Neural cell (in vitro differentiated cells): ENCODE measurements around the gene KDM4B. TPM values are rescaled to one million over a fixed set of nuclear protein-coding genes. Genes with fewer than 3 reads are reported as not detected.

Experiments
- polyA plus RNA-seq: library from polyadenylated mRNA; depleted of rRNA; stranded (reverse); fragments of >200 nt; gene quantifications from 2 replicates; pipeline ENCODE4 v1.2.3, GENCODE V29; 2014
- small RNA-seq, 3 experiments: library from RNA; depleted of rRNA; stranded (forward); fragments of <200 nt; gene quantifications; one replicate each; pipeline ENCODE3, GENCODE V24; 2012

The KDM4B gene
- polyA plus RNA-seq, 1 donor from 2014 or later: 19.1 TPM

Small RNAs within 50 kb of the gene (small RNA-seq; reads per million reads assigned to genes)
- gene MIR4747: 0 reads per million in 3 experiments

Other genes with a start within 250 kb of the KDM4B start
- 11.7 and 34.9 TPM in 2 replicates for gene DPP9, start 245.3 kb upstream of the KDM4B start, polyA plus RNA-seq
- 8.7 and 9.4 TPM in 2 replicates for gene FEM1A, start 177.4 kb upstream of the KDM4B start, polyA plus RNA-seq
- gene TICAM1, start 137.4 kb upstream of the KDM4B start, polyA plus RNA-seq: not detected in 2 replicates
- gene PLIN3, start 101.4 kb upstream of the KDM4B start, polyA plus RNA-seq: 0.71 and 1.7 TPM in 2 replicates
- not detected in 2 replicates for gene ARRDC5, start 66.2 kb upstream of the KDM4B start, polyA plus RNA-seq
- 1.8 and 3.0 TPM in 2 replicates for gene UHRF1, start 59.6 kb upstream of the KDM4B start, polyA plus RNA-seq